CD4-positive, alpha-beta T cell treated with Interferon alpha-2 for 1 hour (primary cell): ENCODE data around the gene PRSS33.

ENCODE experiments used
- DNase-seq, 2 donors: peaks; one replicate each; pipeline ENCODE4 v3.0.0-alpha.2; 2020 to 2022

PRSS33 gene

GRCh38 chr16:2775765-2776499, 11.4 kb downstream of the PRSS33 start:
- DNase-seq: no peak

- no peak for DNase-seq
Measured at GRCh38 chr16:2775131-2775716, 12.1 kb downstream of the PRSS33 start.

GRCh38 chr16:2774161-2774891, 13.0 kb downstream of the PRSS33 start:
- no peak for DNase-seq

DNA sequence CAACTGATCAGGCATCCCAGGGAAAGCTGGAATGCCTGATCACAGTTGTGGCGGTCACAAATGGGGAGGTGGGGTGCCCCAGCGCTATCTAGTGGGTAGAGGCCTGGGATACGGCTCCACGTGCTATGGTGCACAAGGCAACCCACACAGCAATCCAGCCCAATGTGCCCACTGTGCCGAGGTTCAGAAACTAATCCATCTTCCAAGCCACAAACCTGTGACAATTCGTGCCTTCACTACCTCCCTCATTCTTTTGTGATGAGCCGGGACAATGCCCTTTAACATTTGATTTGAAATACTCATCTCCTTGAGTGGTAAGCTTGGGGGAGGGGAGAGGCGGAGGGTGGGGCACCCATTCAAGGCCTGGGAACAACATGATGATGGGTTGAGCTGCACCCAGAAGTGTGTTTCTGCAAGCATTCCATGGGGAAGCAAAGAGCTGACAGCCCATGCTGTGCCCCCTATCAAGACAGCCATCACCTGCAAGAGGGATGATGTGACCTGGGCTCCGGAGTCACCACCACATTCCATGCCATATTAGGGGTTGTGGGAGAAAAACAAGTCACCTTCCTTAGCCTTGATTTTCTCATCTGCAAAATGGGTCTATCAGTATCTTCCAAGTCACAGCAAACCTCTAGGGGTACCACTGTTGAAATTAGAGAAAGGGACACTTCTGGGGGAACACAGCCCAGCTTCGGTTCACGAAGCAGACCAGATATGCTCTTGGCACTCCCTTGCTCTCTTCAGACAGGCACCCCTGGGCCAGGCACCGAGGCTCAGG, 14.0 kb downstream of the PRSS33 start:
- DNase-seq: no peak

- no peak for DNase-seq
Measured at GRCh38 chr16:2771496-2772402, 15.6 kb downstream of the PRSS33 start.

DNA sequence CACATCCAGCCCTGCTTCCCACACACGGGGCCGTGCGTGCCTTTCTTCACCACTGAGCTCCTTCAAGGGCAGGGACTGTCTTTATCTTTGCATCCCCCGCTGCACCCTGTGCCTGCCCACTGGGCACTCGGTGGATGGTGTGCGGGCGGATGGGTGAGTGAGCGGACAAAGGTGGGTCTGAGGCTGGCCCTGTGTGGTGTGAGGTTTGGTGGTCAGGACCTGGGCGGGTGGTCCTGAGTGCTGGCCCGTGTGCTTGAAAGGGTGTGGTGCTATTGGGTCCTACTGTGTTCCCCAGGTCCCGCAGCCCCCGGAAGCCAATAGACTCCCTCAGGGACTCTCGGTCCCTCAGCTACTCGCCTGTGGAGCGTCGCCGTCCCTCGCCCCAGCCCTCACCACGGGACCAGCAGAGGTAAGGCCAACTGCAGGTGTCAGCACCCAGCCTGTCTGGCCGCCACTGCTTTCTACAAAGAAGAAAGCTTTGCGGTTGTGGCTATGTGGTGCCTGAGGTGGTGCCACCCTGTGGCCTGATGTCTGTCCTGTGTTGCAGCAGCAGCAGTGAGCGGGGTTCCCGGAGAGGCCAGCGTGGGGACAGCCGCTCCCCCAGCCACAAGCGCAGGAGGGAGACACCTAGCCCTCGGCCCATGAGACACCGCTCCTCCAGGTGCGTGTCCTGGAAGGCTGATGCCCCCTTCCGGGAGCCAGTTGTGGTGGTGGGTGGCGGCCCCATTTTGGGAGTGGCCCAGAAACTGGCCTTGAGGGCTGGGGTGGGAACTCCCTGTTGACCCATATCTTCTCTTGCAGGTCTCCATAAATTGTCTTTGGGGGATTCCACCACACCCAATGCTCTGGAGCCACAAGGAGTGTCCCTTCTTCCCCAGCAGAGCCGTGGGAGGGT, 17.1 kb downstream of the PRSS33 start:
- peak in 1 of 2 donors; percentile 41 for DNase-seq

- DNase-seq: no peak
Measured at GRCh38 chr16:2769675-2770056, 17.7 kb downstream of the PRSS33 start.

DNA sequence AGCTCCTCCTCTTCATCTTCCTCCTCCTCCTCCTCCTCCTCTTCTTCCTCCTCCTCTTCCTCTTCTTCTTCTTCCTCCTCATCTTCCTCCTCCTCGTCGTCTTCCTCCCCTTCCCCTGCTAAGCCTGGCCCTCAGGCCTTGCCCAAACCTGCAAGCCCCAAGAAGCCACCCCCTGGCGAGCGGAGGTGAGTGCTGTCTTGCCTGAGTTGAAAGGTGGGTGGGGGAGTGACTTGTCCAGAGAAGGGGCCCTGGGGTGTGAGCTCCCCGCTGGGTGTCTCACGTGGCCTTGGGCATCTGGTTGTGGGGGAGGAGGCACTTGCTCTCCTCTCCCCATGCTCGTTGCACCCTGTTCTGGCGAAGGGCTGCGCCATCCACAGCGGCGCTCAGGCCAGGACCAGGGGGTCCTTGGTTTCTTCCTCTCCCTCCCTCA, 18.2 kb downstream of the PRSS33 start:
- DNase-seq: no peak

DNA sequence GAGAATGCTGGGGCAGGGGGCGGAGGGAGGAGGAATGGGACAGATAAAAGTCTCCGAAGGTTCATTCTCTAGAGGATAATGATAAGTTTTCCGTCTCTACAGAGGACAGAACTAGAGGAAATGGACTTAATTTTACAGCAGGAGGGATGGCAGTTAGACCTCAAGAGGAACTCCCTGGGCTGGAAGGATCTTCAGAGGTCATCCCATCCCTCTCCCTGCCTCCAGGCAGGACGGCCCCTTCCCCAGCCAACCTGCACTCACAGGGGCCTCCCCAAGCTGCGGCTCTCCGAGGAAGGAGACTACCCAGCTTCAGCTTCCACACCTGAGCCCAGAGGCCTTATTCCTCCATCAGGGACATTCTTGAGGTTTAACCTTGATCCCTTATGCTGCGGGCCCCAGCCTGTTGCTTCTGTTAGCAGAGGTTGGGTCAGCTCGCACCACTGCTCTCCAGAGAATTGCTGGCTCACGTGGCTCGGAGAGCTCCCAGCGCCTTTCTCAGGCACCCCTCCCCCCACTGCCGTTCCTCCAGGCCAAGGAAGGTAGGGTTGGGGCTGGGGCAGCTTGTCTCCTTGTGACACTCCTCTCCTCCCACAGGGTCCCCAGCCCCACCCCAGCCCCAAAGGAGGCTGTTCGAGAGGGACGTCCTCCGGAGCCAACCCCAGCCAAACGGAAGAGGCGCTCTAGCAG, 18.8 kb downstream of the PRSS33 start:
- DNase-seq: no peak

- no peak for DNase-seq
Measured at GRCh38 chr16:2767891-2768290, 19.5 kb downstream of the PRSS33 start.

DNA sequence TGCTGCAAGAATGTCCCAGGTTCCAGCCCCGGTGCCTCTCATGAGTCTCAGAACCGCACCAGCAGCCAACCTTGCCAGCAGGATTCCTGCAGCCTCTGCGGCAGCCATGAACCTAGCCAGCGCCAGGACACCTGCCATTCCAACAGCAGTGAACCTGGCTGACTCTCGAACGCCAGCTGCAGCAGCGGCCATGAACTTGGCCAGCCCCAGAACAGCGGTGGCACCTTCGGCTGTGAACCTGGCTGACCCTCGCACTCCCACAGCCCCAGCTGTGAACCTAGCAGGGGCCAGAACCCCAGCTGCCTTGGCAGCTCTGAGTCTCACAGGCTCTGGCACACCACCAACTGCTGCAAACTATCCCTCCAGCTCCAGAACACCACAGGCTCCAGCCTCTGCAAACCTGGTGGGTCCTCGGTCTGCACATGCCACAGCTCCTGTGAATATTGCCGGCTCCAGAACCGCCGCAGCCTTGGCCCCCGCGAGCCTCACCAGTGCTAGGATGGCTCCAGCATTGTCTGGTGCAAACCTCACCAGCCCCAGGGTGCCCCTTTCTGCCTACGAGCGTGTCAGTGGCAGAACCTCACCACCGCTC, 20.1 kb downstream of the PRSS33 start:
- DNase-seq: no peak

DNA sequence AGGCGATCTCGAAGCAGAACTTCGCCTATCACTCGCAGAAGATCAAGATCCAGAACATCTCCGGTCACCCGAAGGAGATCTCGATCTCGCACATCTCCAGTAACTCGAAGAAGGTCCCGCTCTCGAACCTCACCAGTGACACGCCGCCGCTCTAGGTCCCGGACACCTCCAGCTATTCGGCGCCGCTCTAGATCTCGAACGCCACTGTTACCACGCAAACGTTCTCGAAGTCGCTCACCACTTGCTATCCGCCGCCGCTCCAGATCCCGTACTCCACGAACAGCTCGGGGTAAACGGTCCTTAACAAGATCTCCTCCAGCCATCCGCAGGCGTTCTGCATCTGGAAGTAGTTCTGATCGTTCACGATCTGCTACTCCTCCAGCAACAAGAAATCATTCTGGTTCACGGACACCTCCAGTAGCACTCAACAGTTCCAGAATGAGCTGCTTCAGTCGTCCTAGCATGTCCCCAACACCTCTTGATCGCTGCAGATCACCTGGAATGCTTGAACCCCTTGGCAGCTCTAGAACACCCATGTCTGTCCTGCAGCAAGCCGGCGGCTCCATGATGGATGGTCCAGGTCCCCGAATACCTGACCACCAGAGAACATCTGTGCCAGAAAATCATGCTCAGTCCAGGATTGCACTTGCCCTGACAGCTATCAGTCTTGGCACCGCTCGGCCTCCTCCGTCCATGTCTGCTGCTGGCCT, 20.8 kb downstream of the PRSS33 start:
- no peak for DNase-seq

- no peak for DNase-seq
Measured at GRCh38 chr16:2765462-2766404, 21.6 kb downstream of the PRSS33 start.

- no peak for DNase-seq
Measured at GRCh38 chr16:2764718-2765117, 22.6 kb downstream of the PRSS33 start.

GRCh38 chr16:2763173-2763572, 24.2 kb downstream of the PRSS33 start:
- DNase-seq: no peak

DNA sequence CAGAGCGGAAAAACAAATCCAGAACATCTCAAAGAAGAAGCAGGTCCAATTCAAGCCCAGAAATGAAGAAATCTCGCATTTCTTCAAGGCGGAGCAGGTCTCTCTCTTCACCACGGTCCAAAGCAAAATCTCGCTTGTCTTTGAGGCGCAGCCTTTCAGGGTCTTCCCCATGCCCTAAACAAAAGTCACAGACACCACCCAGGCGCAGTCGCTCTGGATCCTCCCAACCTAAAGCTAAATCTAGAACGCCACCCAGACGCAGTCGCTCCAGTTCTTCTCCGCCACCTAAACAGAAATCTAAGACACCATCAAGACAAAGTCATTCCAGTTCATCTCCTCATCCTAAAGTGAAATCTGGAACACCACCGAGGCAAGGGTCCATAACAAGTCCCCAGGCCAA, 24.6 kb downstream of the PRSS33 start:
- DNase-seq: no peak

DNA sequence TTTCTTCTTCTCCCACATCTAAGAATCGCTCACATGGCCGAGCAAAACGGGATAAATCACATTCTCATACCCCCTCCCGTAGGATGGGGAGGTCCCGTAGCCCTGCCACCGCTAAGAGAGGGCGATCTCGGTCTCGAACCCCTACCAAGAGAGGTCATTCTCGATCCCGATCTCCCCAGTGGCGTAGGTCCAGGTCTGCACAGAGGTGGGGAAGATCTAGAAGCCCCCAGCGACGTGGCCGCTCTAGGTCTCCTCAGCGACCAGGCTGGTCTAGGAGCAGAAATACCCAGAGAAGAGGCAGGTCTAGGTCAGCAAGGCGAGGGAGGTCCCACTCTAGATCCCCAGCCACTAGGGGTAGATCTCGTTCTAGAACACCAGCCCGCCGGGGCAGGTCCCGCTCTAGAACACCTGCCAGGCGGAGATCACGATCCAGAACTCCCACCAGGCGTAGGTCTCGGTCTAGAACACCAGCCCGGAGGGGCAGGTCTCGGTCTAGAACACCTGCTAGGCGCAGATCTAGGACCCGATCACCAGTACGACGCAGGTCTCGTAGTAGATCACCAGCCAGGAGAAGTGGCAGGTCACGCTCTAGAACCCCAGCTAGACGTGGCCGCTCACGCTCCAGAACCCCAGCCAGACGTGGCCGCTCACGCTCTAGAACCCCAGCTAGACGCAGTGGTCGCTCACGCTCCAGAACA, 25.3 kb downstream of the PRSS33 start:
- no peak for DNase-seq

DNA sequence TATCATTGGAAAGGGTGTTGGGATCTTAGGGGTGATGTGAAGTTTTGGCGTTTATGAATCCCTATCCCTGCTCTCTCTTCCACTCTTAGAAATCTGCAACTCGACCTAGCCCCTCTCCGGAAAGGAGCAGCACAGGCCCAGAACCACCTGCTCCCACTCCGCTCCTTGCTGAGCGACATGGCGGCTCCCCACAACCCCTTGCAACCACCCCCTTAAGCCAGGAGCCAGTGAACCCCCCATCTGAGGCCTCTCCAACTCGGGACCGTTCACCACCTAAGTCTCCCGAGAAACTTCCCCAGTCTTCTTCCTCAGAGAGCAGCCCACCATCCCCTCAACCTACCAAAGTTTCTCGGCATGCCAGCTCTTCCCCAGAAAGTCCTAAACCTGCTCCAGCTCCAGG, 25.9 kb downstream of the PRSS33 start:
- DNase-seq: no peak
